Lung microvascular endothelial cell (primary cell): ENCODE results near the gene FSTL5. TPM values are rescaled to one million over a fixed set of nuclear protein-coding genes. Genes with fewer than 3 reads are reported as not detected.
"Not testable (repeated sequence)": the region's sequence is repeated elsewhere in the genome, so short reads cannot be mapped to it uniquely, and the experiment has no call there.

Experiments used
- DNase-seq, 2 donors: peaks; one replicate each; pipeline versions ENCODE4 v3.0.0 to v3.0.0-alpha.2; 2010; ENCODE audit warnings: low read depth in 2 of 2
- total RNA-seq: library from RNA; depleted of rRNA; stranded (reverse); fragments of >200 nt; gene quantifications from 2 replicates; pipeline ENCODE4 v1.2.1, GENCODE V29; 2014

The FSTL5 gene
- total RNA-seq, 1 donor from 2014 or later: not detected

DNA sequence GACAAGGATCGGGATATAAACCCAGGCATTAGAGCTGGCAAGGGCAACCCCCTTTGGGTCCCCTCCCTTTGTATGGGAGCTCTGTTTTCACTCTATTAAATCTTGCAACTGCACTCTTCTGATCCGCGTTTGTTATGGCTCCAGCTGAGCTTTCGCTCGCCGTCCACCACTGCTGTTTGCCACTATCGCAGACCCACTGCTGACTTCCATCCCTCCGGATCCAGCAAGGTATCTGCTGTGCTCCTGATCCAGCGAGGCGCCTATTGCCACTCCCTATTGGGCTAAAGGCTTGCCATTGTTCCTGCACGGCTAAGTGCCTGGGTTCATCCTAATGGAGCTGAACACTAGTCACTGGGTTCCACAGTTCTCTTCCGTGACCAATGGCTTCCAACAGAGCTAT lies 59.9 kb downstream of the FSTL5 start:
- DNase-seq: not testable (repeated sequence)

DNA sequence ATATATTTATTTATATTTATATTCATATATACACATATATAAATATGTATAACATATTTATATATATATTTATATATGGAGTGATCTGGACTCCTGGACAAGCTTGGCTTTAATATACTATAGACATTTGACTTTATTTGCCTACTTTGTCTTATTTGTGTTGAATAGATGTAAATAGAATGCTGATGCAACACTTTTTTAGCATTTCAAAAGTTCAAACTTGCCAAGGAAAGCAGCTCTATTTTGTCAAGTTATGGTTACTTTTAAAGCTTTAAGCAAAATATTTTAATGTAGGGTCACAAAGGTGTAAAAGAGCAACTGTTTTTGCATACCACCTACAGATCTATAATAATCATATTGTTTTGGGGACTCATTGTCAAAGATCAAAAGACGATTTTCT lies 61.1 kb downstream of the FSTL5 start:
- DNase-seq: no peak

DNA sequence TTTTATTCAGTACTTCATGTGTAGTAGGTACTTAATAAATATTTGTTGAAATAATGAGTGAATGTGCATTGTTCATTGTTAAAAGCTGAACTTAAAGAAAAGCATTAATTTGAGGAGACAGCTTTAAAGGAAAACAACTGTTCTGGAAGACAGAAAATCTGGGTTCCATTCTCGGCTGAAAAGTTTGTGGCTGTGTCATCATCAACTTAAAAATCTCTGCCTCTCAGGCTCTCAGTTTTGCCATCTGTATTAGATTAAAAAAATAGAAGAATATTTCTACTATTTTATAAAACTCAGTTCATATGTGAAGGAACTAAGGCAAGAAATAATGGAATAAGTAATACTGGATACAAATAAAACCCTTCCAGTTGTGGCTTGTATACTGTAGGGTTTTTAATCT lies 62.5 kb downstream of the FSTL5 start:
- DNase-seq: no peak

DNA sequence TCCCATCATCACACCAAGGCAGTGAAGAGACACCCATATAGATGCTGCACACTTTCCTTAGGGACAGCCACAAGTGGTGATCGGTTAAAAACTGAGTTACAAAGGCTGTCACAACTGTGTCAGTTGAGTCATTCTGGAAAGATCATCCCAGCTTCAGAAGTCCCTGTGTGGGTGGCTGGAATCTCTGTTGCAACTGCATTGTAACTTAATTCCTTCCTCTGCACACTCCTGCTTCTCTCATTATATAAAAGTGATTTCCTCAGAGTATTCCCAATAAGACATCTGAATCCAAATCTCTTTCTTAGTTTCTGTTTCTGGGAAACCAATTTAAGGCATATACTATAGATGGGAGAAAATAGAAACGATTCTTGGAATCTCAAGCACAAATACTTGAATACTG lies 88.1 kb downstream of the FSTL5 start:
- DNase-seq: no peak

DNA sequence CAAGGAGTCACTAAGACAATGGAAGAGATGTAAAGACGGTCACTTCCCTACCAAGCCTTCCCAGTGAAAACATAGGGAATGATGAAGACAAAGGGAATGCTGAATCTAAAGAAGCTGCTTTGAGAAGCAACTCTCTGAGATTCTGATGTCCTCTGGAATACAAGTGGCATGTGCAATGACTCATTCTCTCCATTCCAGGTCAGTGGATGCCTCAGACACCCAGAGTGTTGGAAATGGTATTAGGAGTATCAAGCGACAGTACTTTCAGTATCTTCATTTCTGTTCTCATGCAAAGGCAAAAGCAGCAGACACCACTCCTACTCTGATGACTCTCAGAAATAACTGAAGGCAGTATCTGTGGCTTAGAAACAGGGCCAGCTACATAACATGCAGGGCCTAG lies 102.6 kb downstream of the FSTL5 start:
- no peak for DNase-seq

DNA sequence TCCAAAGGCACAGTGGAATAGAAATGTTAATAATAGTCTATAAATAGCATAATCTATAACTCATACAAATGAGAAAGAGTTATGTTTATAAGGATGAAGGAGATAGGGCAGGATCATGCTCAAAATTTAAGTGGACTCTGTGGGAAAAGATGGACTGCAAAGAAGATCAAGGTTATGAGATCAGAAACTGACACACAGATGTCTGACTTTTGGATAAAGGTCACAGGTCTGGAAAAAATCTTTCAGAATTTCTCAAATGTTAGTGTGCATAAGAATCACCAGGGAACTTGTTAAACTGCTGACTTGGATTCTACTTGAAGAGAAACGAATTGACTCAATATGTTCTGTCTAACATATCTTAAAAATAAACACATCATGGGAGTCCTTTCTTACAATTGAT lies 104.1 kb downstream of the FSTL5 start:
- DNase-seq: no peak

DNA sequence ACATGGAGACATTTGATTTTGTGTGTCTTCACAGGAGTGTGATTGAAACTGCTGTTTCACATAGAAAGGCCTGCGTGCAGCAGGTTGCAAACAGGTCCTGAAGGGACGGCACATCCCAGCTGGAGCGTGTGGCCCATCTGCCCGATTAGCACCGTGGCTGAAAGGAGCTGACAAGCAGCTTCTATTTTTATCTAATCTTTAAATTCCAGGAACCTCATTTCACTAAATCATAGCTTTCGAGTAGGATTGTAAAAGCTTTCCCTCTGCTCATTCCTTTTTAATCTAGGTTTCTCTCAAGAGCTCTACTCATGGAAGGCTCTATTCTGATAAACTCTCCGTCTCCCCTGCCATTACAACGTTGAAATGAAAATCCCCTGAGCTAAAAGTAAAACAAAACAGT lies 106.8 kb downstream of the FSTL5 start:
- DNase-seq: no peak

DNA sequence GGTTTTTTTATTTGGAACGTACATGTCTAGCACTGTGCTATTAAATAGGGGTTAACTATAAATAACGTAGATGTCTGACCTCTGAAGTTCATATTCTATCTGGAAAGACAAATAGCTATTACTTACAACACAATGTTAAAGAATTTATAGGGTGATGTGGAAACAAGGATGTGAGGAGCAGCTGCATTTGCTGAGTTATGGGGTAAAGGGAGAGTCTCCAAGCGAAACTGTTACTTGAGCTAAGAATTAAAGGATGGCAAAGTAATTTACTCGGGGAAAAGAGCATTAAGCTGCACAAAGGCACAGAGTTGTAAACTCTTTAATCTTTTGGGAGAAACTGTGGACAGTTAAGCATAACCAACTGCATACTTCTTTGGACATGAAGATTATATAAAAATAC lies 117.7 kb downstream of the FSTL5 start:
- DNase-seq: no peak

DNA sequence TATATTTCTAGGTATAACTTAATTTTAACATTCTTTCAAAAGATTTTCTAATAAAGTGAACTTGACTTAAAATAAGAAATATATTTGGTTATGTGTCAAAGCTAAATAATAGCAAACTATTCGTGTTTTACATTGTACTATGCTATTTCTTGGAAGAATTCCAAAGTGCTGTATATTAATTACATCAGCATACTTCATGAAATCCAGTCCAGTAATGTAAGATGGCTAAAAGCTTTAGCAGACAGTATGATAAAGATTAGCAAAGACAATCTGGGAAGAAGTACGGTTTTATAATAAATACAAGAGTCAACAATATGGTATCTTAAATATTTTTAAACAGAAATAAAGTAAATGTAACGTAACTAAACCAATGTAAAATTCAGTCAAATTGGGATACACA lies 125.7 kb downstream of the FSTL5 start:
- DNase-seq: no peak

DNA sequence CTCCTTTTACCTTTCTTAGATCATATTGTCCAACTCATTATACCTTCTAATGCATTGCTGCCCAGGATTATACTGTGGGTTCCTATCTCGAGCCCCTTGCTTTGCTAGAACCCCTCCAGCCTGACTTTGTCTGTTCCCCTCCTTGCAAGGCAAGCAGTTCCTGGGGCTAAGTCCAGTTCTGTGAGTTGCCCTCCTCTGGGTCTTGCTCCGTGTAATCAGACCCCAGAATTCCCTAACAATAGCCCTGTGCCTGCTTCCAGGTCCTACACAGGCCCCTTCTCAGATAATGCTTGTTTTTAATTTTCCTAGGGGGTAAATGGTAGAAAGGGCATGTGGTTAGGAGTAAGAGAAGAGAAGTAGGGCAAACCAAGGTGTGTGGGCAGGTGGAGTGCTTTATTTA lies 145.9 kb downstream of the FSTL5 start:
- no peak for DNase-seq

DNA sequence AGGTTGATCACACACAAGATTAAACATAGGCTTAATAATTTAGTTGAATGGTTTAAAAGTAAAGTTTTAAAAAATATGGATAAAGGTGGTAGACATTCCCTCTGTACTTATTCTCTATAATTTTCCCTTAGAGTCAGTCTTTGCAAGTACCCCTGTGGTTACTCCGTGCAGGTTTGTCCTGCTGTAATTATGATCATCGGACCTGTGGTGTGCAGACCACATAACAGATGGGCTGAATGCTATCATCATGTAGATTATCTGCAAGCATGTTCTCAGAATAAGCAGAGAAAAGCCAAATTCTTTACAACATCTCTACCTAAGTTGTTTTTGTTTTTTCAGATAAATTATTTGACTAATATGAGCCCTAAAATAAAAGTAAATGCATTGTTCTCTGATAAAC lies 146.8 kb downstream of the FSTL5 start:
- no peak for DNase-seq

DNA sequence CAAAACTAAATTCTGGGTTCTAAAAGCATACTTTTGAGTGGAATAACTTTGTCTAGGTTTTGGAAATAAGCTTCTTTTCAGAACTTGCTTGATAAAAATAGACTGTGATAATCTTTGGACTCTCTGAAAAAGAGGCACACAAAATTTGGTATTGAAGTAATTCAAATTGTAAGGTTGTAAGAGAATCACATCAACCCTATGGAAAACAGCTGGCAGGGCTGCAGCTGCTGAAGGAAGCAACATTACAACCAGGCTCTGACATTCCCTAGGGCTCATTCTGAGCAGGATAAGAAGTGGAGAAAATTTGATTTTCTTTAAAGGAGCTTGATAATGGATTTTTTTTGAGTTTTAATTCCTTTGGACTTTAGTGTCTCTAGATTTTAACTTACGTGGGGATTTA lies 147.6 kb downstream of the FSTL5 start:
- no peak for DNase-seq

DNA sequence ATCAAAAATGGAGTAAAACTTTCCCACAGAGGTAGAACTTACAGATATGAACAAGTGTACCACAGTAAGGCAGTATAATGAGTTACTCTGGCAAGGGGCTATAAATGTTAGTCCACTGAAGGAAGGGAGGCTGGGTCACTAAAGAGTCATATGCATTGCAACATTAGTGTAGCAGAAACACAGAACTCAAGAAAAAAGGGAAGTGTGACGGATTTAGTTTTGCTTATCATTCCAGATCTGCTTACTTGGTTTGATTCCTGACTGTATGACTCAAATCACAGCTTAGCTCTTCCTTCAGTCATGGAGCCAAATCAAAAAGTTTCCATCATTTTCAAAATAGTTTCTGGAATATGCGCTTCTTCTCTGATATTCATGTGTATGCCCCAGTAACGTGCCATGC lies 148.7 kb downstream of the FSTL5 start:
- no peak for DNase-seq

DNA sequence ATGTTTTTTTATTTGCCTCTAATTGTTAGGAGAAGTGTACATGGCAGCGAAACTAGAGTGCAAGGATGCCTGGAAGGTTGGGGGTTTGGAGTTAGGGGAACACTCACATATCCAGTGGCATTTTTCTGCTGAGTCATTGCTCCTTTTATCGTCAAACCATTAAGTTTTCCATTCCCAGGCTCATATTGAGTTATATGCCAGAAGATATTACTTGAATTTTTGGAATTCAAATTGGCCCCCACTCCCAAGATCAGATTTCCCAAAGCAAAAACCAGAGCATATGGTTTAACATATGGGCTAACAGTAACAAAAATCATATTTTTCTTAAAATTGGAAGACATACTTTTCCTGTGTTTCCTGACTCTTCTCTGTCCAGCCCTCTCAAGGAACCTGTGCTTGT lies 152.7 kb downstream of the FSTL5 start:
- no peak for DNase-seq

DNA sequence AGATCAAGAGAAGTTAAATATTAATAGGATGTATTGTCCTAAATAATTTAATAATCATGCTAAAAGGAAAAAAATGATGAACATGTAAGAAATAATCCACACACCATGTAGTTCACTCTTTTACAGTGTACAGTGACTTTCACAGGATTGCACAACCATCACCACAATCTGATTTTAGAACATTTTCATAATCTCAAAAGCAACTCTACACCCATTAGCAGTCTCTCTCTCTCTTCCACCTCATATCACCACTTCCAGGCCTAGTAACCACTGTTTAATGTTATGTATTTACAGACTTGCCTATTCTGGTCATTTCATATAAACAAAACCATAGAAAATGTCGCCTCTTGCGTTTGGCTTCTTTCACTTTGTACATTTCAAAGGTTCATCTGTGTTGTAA lies 153.4 kb downstream of the FSTL5 start:
- DNase-seq: no peak

DNA sequence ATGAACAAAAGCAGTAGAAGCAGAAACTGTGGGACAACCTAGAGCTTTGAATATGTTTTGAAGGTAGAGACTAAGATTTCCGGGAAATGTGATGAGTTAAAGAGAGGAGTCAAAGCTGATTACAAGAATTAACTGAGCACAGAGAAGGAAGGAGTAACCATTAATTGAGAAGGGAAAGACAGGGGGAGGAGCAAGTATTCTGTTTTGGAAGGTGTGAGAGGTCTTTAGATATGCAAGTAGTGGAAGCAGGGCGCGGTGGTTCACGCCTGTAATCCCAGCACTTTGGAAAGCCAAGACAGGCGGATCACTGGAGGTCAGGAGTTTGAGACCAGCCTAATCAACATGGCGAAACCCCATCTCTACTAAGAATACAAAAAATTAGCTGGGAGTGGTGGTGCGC lies 171.5 kb downstream of the FSTL5 start:
- no peak for DNase-seq

DNA sequence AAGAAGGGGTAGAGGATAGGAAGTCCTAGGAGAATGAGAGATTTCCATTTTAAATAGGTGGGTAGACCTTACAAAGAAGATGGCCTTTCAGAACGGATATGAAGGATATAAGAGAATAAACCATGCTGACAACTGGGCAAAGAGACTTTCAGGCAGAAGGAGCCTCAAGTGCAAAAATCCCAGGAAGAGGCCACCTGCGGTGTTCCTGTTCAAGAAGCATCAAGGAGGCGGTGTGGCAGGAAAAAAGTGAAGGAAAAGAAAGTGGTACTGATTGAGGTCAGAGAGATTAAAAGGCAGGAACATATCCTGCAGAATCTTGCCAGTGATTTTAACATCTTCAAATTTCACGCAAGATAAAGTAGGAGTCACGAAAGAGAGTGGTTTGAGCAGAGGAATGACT lies 172.0 kb downstream of the FSTL5 start:
- no peak for DNase-seq

DNA sequence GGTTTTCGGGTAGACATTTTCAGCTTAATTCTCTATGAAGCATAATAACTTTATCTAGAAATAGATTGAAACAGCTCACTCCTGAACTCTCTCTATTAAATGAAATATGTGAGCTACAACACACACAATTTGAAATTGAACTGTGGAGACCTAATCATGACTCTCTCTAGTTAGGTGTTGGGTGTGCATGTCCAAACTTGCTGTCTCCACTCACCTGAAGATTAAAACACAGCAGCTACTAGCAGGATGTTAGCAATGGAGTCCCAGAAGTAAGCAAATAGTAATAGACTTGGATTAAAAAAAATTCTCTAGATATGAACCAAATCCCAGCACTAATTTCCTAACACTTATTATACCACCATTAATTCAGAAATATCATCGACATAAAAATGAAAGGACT lies 173.1 kb downstream of the FSTL5 start:
- DNase-seq: no peak

DNA sequence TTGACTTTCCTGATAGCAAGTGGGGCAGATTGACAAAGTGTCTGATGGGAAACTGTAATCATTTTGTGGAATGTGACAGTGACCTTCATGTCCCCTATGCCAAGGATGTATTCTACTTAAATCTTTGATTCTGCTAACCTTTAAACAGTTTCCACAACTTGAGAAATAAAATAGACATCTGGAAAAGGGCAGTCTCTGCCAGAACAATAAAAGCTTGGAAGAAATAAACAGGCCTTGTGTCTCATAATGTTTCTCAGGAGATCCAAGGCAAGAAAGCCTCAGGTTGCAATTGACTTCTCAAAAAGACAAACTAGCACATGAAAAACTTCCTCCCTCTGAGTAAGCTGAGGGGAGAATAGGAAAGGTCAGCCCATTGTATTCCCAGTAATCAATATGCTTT lies 174.9 kb downstream of the FSTL5 start:
- DNase-seq: no peak

DNA sequence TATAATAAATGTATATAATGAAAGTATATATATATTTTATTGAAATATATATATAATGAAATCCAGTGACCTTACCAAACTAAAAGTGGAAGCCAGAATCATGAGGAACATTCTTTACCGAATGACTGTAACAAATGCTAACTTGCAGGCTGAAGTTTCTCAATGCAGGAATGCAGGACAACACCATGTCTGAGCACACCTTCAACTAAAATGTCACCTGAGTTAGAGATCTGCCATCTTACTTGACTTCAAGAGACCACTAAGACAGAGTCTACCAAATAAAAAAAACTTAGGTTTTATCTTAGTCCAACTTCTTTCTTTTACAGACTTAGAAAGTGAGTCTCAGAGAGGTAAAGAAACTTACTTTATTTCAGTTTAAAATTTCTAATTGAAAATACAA lies 176.2 kb downstream of the FSTL5 start:
- no peak for DNase-seq

DNA sequence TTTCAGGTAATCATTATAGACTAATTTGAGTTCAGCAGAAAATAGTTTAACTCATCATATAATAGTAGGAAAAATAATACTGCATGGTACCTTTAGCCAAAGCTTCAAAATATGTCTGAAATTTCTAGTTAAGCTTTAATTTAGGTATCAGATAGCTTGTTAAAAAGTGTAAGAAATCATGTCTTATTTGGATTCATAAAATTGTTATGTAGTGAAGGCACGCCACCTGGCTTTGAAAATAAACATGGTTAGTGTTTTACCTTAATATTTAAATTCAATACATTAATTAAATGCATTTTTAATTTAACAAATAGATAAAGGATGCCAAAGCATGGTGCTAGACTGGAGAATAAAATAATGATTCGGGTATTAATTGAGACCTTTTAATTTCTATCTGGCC lies 211.4 kb downstream of the FSTL5 start:
- peak in 1 of 2 donors; percentile 4 for DNase-seq

DNA sequence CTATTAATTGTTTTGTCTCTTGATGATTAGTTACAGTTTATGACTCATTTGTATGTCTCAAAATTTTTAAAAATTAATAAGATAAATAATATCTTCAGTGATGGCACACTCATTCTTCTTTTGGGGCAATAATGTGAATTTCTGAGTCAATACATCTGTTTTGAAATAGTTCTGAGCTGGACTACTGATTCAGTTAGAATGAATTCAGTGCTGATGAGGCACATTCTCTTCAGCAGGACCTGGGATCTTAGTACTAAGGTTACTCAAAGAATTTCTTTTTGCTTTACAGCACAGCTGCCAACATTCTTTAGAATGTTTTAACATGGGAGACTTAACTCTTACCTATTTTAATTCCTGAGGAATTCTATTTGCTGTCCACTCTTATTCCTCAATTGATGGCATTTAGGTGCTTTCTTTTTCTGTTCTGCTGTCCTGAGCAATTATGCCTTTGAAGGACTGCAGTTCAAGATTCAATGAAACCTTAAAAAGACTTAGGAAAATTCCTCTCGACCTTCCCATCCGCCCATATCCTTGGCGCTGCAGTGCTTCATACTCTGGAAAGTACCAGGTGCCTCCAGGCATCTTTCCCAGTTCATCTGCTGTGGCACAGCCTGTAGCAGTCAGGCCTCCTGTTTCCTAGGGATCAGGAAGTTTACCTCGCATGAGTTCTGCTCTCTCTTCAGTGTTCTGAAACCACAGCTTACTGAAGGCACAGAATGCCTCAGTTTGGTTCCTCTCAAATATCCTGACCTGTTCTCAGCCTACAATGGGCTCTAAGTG lies 213.7 kb downstream of the FSTL5 start:
- no peak for DNase-seq

DNA sequence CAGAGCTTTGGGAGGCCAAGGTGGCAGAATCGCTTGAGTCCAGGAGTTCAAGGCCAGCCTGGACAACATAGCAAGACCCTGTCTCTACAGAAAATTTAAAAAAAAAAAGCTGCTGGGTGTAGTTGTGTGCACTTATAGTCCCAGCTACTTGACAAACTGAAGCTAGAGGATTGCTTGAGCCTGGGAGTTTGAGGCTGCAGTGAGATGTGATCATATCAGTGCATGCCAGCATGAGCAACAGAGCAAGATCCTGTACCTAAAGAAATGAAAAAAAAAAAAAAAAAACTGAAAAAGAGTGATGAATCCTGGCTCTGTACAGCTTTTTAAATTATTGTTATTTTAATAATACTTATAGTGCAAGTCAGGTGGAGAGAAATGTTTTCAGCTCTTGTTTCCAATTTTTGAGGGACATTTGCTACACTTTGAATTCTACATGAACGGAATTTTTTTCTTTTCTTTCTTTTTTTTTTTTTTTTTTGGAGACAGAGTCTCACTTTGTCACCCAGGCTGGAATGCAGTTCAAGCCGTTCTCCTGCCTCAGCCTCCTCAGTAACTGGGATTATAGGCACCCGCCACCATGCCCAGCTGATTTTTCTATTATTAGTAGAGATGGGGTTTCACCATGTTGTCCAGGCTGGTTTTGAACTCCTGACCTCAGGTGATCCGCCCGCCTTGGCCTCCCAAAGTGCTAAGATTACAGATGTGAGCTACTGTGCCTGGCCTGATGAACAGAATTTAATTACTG lies 215.6 kb downstream of the FSTL5 start:
- DNase-seq: no peak
